ENCODE data around the gene TAF15. TPM values are rescaled to one million over a fixed set of nuclear protein-coding genes. Genes with fewer than 3 reads are reported as not detected.
A peak's percentile ranks its signal among the peaks of the same experiment; 100 is the strongest.

TAF15 gene
- total and polyA plus RNA-seq, 2 of the 13 experiments (the other 11 are each of a cell fraction or from before 2014, with no cell fraction given), result 25.2 to 26.5 TPM

GRCh38 chr17:35764123-35764991 is 44.9 kb upstream of the TAF15 start (continued):
- TF ChIP-seq DMAP1 (CRISPR knock-in tag; IDR thresholded peaks at IDR 0.05) (peak; percentile 46; the same call in 1 of the 2 replicates), ZNF446 (CRISPR knock-in tag; IDR thresholded peaks at IDR 0.05) (peak; percentile 87), ZNF574 (CRISPR knock-in tag; IDR thresholded peaks at IDR 0.05) (peak; percentile 96), NCOA5 (CRISPR knock-in tag; IDR thresholded peaks at IDR 0.05) (no peak), SP5 (CRISPR knock-in tag; IDR thresholded peaks at IDR 0.05; ENCODE audit: borderline replicate concordance, low read depth) (peak; percentile 44; the same call in 1 of the 2 replicates), ISX (CRISPR knock-in tag; conservative IDR thresholded peaks at IDR 0.05) (peak; percentile 83; the same call in 1 of the 2 replicates), ZNF720 (CRISPR knock-in tag; IDR thresholded peaks at IDR 0.05) (no peak), STAT5B (CRISPR knock-in tag; IDR thresholded peaks at IDR 0.05) (no peak), POGZ (CRISPR knock-in tag; IDR thresholded peaks at IDR 0.05) (peak; percentile 77), SATB2 (CRISPR knock-in tag; IDR thresholded peaks at IDR 0.05) (0 out of 2 replicates have a peak, but pooled peaks have one; percentile 44), ARHGAP35 (CRISPR knock-in tag; IDR thresholded peaks at IDR 0.05; ENCODE audit: borderline replicate concordance) (0 out of 2 replicates have a peak, but pooled peaks have one; percentile 67), HOXA9 (CRISPR knock-in tag; IDR thresholded peaks at IDR 0.05; ENCODE audit: borderline replicate concordance) (no peak), MLX (CRISPR knock-in tag; IDR thresholded peaks at IDR 0.05) (no peak), ZNF740 (CRISPR knock-in tag; IDR thresholded peaks at IDR 0.05) (0 out of 2 replicates have a peak, but pooled peaks have one; percentile 42), ZSCAN5A (CRISPR knock-in tag; IDR thresholded peaks at IDR 0.05; ENCODE audit: borderline replicate concordance) (no peak), POGK (CRISPR knock-in tag; conservative IDR thresholded peaks at IDR 0.05) (peak; percentile 88), ZNF710 (CRISPR knock-in tag; IDR thresholded peaks at IDR 0.05; ENCODE audit: borderline replicate concordance) (peak; percentile 79; the same call in 1 of the 2 replicates)

All from HepG2 (cell line).